H9 (cell line): ENCODE results near the gene ZNF407. TPM values are rescaled to one million over a fixed set of nuclear protein-coding genes. Genes with fewer than 3 reads are reported as not detected.

ENCODE experiments used
- DNase-seq: peaks from one replicate; pipeline ENCODE4 v3.0.0-alpha.2; 2017
- H2AFZ ChIP-seq: one replicate; pipeline ENCODE4 v1.6.1; 2013; ENCODE audit warnings: mild to moderate bottlenecking, low read length, control low read depth, moderate library complexity
- H2AK5ac ChIP-seq: 2 replicates; pipeline ENCODE4 v1.6.1; 2013; ENCODE audit warnings: low read length, control low read depth, mixed read lengths; ENCODE audit not compliant: insufficient read length
- H2BK120ac ChIP-seq: one replicate; pipeline ENCODE4 v1.6.1; 2013; ENCODE audit warnings: low read depth, mild to moderate bottlenecking, low read length, control low read depth, inconsistent platforms; ENCODE audit not compliant: poor library complexity, severe bottlenecking
- H2BK12ac ChIP-seq: 2 replicates; pipeline ENCODE4 v1.6.1; 2013; ENCODE audit warnings: low read length, control low read depth, mixed read lengths, low read depth; ENCODE audit not compliant: insufficient read length
- H2BK15ac ChIP-seq: 2 replicates; pipeline ENCODE4 v1.6.1; 2013; ENCODE audit warnings: low read depth, low read length, control low read depth
- H2BK20ac ChIP-seq: one replicate; pipeline ENCODE4 v1.6.1; 2013; ENCODE audit warnings: low read depth, mild to moderate bottlenecking, low read length, control low read depth, inconsistent platforms; ENCODE audit not compliant: poor library complexity, severe bottlenecking
- H2BK5ac ChIP-seq: 2 replicates; pipeline ENCODE4 v1.6.1; 2013; ENCODE audit warnings: low read length, control low read depth, mixed read lengths; ENCODE audit not compliant: insufficient read length
- H3K14ac ChIP-seq: 2 replicates; pipeline ENCODE4 v1.6.1; 2013; ENCODE audit warnings: low read length, control low read depth; ENCODE audit not compliant: insufficient read depth
- H3K18ac ChIP-seq: 2 replicates; pipeline ENCODE4 v1.6.1; 2013; ENCODE audit warnings: low read depth, mild to moderate bottlenecking, mixed read lengths, low read length, control low read depth; ENCODE audit not compliant: insufficient read length
- H3K23ac ChIP-seq: 2 replicates; pipeline ENCODE4 v1.6.1; 2013; ENCODE audit warnings: low read length, control low read depth, mixed read lengths, low read depth; ENCODE audit not compliant: insufficient read length
- H3K23me2 ChIP-seq: 2 replicates; pipeline ENCODE4 v1.6.1; 2013; ENCODE audit warnings: low read depth, mild to moderate bottlenecking, mixed read lengths, low read length, control low read depth; ENCODE audit not compliant: insufficient read length, poor library complexity, severe bottlenecking
- H3K27ac ChIP-seq: 2 replicates; pipeline ENCODE4 v1.5.1; 2013; ENCODE audit warnings: low read length, control low read depth, mixed read lengths, low read depth; ENCODE audit not compliant: insufficient read length
- H3K27me3 ChIP-seq: 2 replicates; pipeline ENCODE4 v1.6.1; 2013; ENCODE audit warnings: low read length, control low read depth, inconsistent platforms; ENCODE audit not compliant: insufficient read depth
- H3K4ac ChIP-seq: 2 replicates; pipeline ENCODE4 v1.6.1; 2013; ENCODE audit warnings: low read depth, mild to moderate bottlenecking, control low read depth, inconsistent platforms, low read length, moderate library complexity
- H3K4me1 ChIP-seq: 2 replicates; pipeline ENCODE4 v1.6.1; 2013; ENCODE audit warnings: low read length, control low read depth, inconsistent platforms; ENCODE audit not compliant: insufficient read depth
- H3K4me2 ChIP-seq: 2 replicates; pipeline ENCODE4 v1.6.1; 2013; ENCODE audit warnings: low read length, control low read depth, mixed read lengths; ENCODE audit not compliant: insufficient read length, insufficient read depth
- H3K56ac ChIP-seq: 2 replicates; pipeline ENCODE4 v1.6.1; 2013; ENCODE audit warnings: low read depth, mild to moderate bottlenecking, mixed read lengths, low read length, control low read depth; ENCODE audit not compliant: insufficient read length
- H3K79me1 ChIP-seq: 2 replicates; pipeline ENCODE4 v1.6.1; 2013; ENCODE audit warnings: low read depth, mild to moderate bottlenecking, moderate library complexity, low read length, control low read depth, inconsistent platforms; ENCODE audit not compliant: insufficient read depth, poor library complexity, severe bottlenecking
- H3K79me2 ChIP-seq: 2 replicates; pipeline ENCODE4 v1.6.1; 2013; ENCODE audit warnings: low read length, control low read depth, inconsistent platforms; ENCODE audit not compliant: insufficient read depth
- H3K9ac ChIP-seq: 2 replicates; pipeline ENCODE4 v1.6.1; 2013; ENCODE audit warnings: low read length, control low read depth, mixed read lengths; ENCODE audit not compliant: insufficient read length; ENCODE audit errors: extremely low read depth
- H3K9me3 ChIP-seq: one replicate; pipeline ENCODE4 v1.6.1; 2013; ENCODE audit warnings: low read depth, low read length, inconsistent platforms; ENCODE audit not compliant: control insufficient read depth
- H3T11ph ChIP-seq: one replicate; pipeline ENCODE4 v1.6.1; 2013; ENCODE audit warnings: mild to moderate bottlenecking, low read length, control low read depth, inconsistent platforms
- H4K20me1 ChIP-seq: one replicate; pipeline ENCODE4 v1.6.1; 2013; ENCODE audit not compliant: control insufficient read depth, insufficient read length, insufficient read depth
- H4K5ac ChIP-seq: 2 replicates; pipeline ENCODE4 v1.6.1; 2013; ENCODE audit warnings: low read depth, mild to moderate bottlenecking, mixed read lengths, low read length, control low read depth; ENCODE audit not compliant: insufficient read length
- H4K8ac ChIP-seq: replicated peaks from 2 replicates; pipeline ENCODE4 v1.6.1; 2013; ENCODE audit warnings: low read length, control low read depth, mixed read lengths, low read depth; ENCODE audit not compliant: insufficient read length
- H4K91ac ChIP-seq: 2 replicates; pipeline ENCODE4 v1.6.1; 2013; ENCODE audit warnings: low read depth, mild to moderate bottlenecking, moderate library complexity, mixed read lengths, low read length, control low read depth; ENCODE audit not compliant: insufficient read length
- H3K27ac Mint-ChIP-seq, 3 experiments: 2 replicates in 2 of 3; 3 replicates in 1 of 3; pipeline ENCODE4 v1.8.0; 2020 to 2021; ENCODE audit warnings: mixed read lengths in 3 of 3, mild to moderate bottlenecking in 1 of 3, moderate library complexity in 1 of 3
- H3K27me3 Mint-ChIP-seq: 2 replicates; pipeline ENCODE4 v1.8.0; 2021; ENCODE audit warnings: low read depth, mild to moderate bottlenecking, moderate library complexity, mixed read lengths
- H3K36me3 Mint-ChIP-seq, 3 experiments: 2 replicates in 2 of 3; 3 replicates in 1 of 3; pipeline ENCODE4 v1.8.0; 2020 to 2021; ENCODE audit warnings: low read depth in 3 of 3, mixed read lengths in 3 of 3; ENCODE audit not compliant: insufficient read depth in 1 of 3
- H3K4me1 Mint-ChIP-seq, 2 experiments: 2 replicates each; pipeline ENCODE4 v1.8.0; 2020; ENCODE audit warnings: mixed read lengths in 2 of 2
- H3K4me3 Mint-ChIP-seq, 2 experiments: 2 replicates in 1 of 2; 3 replicates in 1 of 2; pipeline ENCODE4 v1.8.0; 2020 to 2021; ENCODE audit warnings: mild to moderate bottlenecking in 2 of 2, mixed read lengths in 2 of 2, moderate library complexity in 1 of 2
- H3K9me3 Mint-ChIP-seq, 2 experiments: 2 replicates in 1 of 2; 3 replicates in 1 of 2; pipeline ENCODE4 v1.8.0; 2020; ENCODE audit warnings: mild to moderate bottlenecking in 2 of 2, mixed read lengths in 2 of 2, moderate library complexity in 1 of 2
- CTCF ChIP-seq: fragments of 200-600 bp; sonication (generic); conservative IDR thresholded peaks from 3 replicates; pipeline ENCODE4 v1.8.0; 2021; ENCODE audit warnings: antibody characterized with exemption, mild to moderate bottlenecking
- WGBS: extraction: QIAGEN DNeasy Blood & Tissue Kit; methylation state at CpG from one replicate; pipeline ENCODE4 v1.1.7; 2013; ENCODE audit warnings: missing lambda C conversion rate, low lambda C conversion rate, mixed read lengths; ENCODE audit not compliant: insufficient read length; ENCODE audit errors: extremely low coverage; 5-methylcytosine and 5-hydroxymethylcytosine counted together
- total RNA-seq: library from RNA; stranded (reverse); gene quantifications from 2 replicates; pipeline ENCODE4 v1.2.1, GENCODE V29; 2021

ZNF407 gene
- total RNA-seq, 1 experiment from 2014 or later = 8.7 TPM

GRCh38 chr18:75067996-75068645, 470.5 kb downstream of the ZNF407 start:
- H3K23ac ChIP-seq = no peak overlapping the region
- H2BK15ac ChIP-seq = no peak overlapping the region
- no peak overlapping the region for H3K4me2 ChIP-seq
- no peaks in the 10 kb centered on the region for H3K79me2 ChIP-seq
- Mint-ChIP-seq H3K27me3 (0 out of 2 replicates have a peak, but pooled peaks cover 2% of the 10 kb centered on the region), H3K4me3 (no peak overlapping the region), H3K4me1 (peaks cover 0 to 5% of the 10 kb centered on the region in 2 experiments; a peak in 1 of 4 replicates), H3K36me3 (peaks cover 2 to 3% (median 2%) of the 10 kb centered on the region in 3 experiments; a peak in 1 of 7 replicates), H3K27ac (peak overlapping the region in 1 of 3 experiments; percentile 70; a peak in 1 of 7 replicates), H3K9me3 (no peaks in the 10 kb centered on the region)
- H3K23me2 ChIP-seq = no peaks in the 10 kb centered on the region
- H2BK12ac ChIP-seq = no peak overlapping the region
- no peak overlapping the region for H3K14ac ChIP-seq
- no peak for TF ChIP-seq CTCF
- no peaks in the 10 kb centered on the region for H3K79me1 ChIP-seq
- H3K27ac ChIP-seq = no peak overlapping the region
- H3K56ac ChIP-seq = no peak overlapping the region
- H2AFZ ChIP-seq = no peak overlapping the region
- H4K5ac ChIP-seq = no peak overlapping the region
- H3K4ac ChIP-seq = no peak overlapping the region
- H2BK20ac ChIP-seq = no peak overlapping the region
- no peaks in the 10 kb centered on the region for H3K27me3 ChIP-seq
- H3K4me1 ChIP-seq = no peaks in the 10 kb centered on the region
- H4K8ac ChIP-seq = no peak overlapping the region
- H2BK5ac ChIP-seq = no peak overlapping the region
- no peaks in the 10 kb centered on the region for H4K20me1 ChIP-seq
- no peak overlapping the region for H4K91ac ChIP-seq
- H3K18ac ChIP-seq = no peak overlapping the region
- no peaks in the 10 kb centered on the region for H3K9me3 ChIP-seq
- WGBS = no CpG with 5 or more reads among the region's 17 CpGs
- no peak overlapping the region for H3T11ph ChIP-seq
- no peak overlapping the region for H2AK5ac ChIP-seq
- DNase-seq = no peak
- H2BK120ac ChIP-seq = no peak overlapping the region
- H3K9ac ChIP-seq = no peak overlapping the region
